GM23248 (cell line): Measurements from ENCODE around the gene ZBTB44.

ENCODE experiments used
- EZH2 ChIP-seq: fragments of 200-600 bp; sonication (generic); IDR thresholded peaks from 2 replicates; pipeline ENCODE4 v1.6.1; 2018; ENCODE audit warnings: antibody characterized with exemption, mild to moderate bottlenecking; ENCODE audit not compliant: insufficient read depth, poor library complexity, severe bottlenecking
- EZH2phosphoT487 ChIP-seq: fragments of 200-600 bp; sonication (generic); IDR thresholded peaks from 2 replicates; pipeline ENCODE4 v1.6.1; 2018; ENCODE audit warnings: antibody characterized with exemption, moderate library complexity, mild to moderate bottlenecking, low read depth; ENCODE audit not compliant: insufficient read depth

- TF ChIP-seq EZH2phosphoT487 (no peak), EZH2 (no peak)
Observed at GRCh38 chr11:130219148-130219547, 95.6 kb downstream of the ZBTB44 start.
